ENCODE results near the gene LATS1.

GRCh38 chr6:149698175-149698574 is 19.7 kb downstream of the LATS1 start:
- TF ChIP-seq POLR2AphosphoS5 (IDR thresholded peaks at IDR 0.05) (no peak), POLR2A (IDR thresholded peaks at IDR 0.05) (no peak), CTCF (IDR thresholded peaks at IDR 0.05) (no peak), EP300 (IDR thresholded peaks at IDR 0.05) (no peak)

Data from upper lobe of left lung (tissue), 4 donors.